Activated CD4-positive, alpha-beta T cell treated with anti-CD3 and anti-CD28 coated beads for 48 hours (primary cell): ENCODE results near the gene MRTFB.
"Not testable (repeated sequence)": the region's sequence is repeated elsewhere in the genome, so short reads cannot be mapped to it uniquely, and the experiment has no call there.

Source experiments
- DNase-seq: peaks from one replicate; pipeline ENCODE4 v3.0.0-alpha.2; 2020

MRTFB gene

DNA sequence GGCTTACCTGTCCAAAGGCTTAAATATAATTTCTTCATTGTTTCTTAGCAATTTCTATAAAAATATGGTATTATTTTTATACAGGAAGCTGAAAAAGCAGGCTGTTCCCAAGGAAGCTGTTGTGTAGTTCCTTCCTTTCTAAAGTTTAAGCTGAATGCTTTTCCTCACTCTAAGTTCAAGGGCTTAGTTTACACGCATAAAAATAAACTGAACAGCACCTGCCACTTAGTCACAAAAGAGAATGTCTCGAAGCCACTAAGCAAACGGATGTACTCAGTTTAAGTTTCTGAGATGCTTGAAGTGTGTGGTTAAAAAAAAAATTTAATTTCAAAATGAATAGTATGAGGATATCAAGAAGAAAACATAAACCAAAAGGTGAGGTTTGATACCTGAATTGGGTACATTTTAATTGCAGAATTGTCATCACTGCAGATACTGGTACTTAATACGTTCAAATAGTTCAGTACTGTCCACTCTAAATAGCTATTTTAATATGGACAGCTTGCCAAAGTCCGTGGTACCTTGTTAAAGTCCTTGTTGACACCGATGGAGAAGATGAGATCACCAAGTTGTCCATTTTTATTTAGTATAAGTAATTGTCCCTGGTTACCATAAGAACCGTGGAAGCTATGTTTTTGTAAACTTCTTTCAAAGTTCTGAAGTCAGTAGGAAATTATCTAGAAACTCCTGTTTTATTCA, 38.1 kb downstream of the MRTFB start:
- no peak for DNase-seq

GRCh38 chr16:14109782-14110727, 38.9 kb downstream of the MRTFB start:
- no peak for DNase-seq

DNA sequence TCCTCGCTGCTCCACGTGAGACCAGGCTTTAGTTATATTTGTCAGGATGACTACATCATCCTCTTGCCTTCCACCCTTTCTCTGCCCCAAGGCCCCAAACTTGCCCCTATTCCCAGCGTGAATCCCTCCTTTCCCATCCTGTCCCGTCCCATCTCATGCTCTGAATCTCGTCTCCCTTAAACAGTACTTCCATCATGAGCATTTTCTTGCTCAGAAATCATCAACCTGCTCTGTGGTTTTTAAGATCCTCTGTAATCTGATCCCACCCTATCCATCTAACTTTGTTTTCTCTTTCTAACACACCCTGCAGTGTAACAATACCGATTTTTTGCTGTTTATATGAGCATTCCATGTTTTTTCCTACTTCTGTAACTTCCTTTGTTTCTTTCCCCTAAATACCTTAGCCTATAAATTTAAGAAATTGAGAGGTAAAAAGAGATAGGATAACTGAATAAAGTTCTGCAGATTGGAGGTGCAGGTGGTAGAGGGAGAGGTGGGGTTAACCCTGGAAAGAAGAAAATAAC, 39.7 kb downstream of the MRTFB start:
- no peak for DNase-seq

DNA sequence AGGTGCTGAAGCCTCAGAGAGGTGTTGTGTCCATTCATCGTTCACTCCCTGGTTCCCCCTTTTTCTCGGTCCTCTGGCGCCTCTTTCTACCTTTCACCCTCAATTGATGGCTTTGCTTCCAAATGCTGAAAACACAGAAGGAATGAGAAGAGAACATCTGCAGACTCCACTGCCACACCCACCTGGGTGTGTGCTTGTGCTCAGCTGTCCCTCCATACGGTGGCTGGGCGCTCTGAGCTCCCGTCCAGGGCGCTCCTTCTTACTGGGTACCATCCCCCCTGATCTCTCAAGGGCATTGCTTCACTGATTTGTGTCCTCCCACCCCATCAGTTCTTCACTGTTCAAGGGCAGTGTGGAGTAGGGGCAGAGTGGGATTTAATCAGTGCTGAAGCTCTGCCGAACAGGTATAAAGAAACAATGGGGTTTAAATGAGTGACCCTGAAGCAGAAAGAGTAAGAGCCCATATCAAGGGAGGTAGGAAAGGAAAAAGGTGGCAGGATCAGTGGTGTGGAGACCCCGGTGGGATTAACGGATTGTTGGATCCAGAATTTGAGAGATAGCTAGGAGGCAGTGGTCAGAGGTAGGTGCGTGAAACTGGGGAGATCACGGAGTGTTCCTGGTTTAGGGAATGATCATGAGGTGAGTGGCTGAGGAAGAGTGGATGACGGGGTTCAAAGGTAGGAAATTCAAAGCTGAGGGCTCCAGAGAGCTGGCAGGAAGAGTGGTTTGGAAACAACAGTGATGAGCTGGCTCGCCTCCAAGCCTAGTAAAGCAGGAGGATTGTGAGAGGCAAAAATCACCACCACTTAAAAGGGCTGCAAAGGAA, 40.8 kb downstream of the MRTFB start:
- DNase-seq = no peak

- no peak for DNase-seq
Observed at GRCh38 chr16:14112539-14112856, 41.4 kb downstream of the MRTFB start.

GRCh38 chr16:14113344-14113743, 42.2 kb downstream of the MRTFB start:
- no peak for DNase-seq

- no peak for DNase-seq
Observed at GRCh38 chr16:14117051-14117450, 45.9 kb downstream of the MRTFB start.

DNA sequence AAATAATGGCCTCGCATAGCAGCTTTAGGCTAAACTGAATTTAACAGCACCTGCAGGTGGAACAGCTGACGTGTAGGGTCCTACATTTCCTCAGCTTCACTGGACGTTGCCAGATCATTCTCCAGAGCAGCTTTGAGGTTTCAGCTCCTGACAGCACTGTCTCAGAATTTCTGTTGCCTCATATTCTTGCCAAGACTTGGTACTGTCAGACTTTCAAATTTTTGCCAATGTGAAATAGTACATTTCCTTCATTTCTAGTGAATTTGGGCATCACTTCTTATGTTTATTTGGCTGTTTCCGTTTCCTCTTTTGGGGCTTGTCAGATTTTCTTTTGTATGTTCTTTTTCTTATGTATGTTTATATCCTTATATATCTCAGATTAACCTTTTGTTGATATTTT, 48.7 kb downstream of the MRTFB start:
- DNase-seq = no peak

DNA sequence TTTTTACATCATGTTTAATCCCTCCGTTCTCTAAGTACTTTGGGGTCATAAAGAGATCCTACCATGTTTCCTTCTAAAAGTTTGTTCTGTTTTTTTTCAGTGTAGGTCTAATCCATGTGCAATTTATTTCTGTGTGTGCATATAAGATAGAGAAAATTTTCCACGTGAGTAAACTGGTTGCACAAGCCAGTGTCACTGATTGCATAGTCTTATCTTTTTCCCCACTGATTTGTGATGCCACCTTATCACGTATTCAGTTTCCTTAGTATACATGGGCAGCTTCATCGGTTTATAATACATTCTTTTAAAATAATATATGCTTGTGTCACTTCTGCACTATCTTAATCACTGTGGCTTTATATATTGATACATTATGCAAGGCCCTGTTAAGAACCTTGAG, 49.2 kb downstream of the MRTFB start:
- no peak for DNase-seq

DNA sequence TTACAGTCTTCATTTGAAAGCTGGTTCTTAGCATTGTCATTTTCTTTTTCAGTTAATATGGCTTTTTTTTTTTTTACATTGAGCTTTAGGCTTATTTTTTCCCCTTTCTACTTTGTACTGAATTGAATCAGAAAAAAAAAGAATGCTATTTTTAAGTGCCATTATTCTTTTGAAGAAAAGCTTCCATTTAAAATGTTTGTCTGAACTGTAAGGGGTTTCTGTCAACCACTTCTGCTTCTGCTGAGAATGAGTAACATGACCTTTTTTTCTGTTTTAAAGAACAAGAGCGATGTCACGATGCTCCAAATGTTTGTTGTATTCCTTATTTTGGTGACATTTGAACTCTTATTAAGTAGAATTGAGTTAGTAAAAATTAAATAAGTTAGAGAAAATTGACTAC, 50.0 kb downstream of the MRTFB start:
- no peak for DNase-seq

- DNase-seq = no peak
Observed at GRCh38 chr16:14121872-14122271, 50.8 kb downstream of the MRTFB start.

- DNase-seq = not testable (repeated sequence)
Observed at GRCh38 chr16:14122430-14122829, 51.3 kb downstream of the MRTFB start.

DNA sequence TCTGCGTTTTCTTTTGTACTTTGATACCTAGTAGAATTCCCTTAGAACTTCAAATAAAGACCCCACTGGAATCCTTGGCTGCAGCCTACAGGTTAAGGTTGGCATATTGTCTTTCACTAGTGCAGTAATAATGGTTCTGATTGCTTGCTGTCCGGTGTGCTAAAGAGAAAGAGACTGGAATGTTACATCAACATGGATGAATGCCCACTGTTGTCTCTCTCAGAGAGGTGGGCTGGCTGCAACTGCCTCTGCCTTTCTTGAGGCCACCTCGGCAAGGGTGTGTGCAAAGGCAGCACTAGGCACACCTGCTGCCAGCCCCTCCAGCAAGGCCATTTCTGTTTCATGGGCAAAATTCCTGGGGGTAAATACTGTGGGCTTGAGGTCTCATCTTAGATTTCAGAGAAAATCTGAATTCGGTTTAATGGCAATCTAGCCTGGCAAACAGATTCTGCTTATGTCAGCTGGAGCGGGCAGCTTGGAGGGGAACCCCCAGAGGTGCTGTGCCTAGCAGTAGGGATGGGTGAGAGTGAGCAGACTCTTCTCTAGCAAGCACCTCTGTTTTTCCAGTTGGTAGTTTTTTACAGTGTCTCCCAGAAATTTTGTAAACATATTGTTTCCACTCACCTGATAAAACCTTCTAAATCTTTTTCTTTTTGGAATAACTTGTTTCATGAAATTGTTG, 54.0 kb downstream of the MRTFB start:
- DNase-seq = no peak

DNA sequence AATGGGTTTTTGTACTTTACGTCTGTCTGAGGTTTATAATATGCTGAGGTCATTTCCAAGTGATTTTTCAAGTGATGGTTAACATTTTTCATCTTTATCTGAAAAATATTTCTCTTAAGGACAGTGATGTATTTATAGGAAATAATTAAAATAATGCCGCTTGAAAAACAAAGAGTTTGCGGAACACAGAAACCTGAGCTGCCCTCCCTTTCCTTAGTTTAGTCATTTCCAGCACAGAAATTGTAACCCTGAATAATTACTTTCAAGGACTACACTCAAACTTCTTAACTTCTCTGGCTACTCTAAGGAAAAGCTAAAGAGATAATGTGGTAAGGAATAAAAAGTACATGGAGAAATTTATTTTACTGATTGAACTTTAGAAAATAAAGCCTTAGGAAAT, 54.6 kb downstream of the MRTFB start:
- DNase-seq = no peak

DNA sequence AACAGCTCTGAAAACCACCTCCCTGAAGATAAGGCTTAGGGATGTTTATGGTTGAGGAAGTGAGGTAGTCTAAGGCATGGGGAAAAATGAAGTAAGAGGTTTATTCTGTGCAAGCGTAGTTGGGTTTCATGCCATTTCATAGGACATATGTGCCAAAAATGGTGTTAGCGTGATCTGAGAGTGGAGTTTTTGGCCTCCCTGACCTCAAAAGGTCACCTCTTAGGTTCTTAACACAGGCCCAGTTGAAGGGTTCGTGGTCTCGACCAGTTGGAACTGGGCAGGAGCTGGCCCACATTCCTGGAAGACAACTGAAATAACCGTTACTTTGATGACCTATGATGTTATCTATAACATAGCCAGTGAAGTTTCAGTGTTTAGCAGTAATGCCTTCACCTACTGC, 57.0 kb downstream of the MRTFB start:
- DNase-seq = no peak

- no peak for DNase-seq
Observed at GRCh38 chr16:14129502-14129901, 58.4 kb downstream of the MRTFB start.

- no peak for DNase-seq
Observed at GRCh38 chr16:14131774-14132695, 60.9 kb downstream of the MRTFB start.

- no peak for DNase-seq
Observed at GRCh38 chr16:14132696-14133048, 61.6 kb downstream of the MRTFB start.

GRCh38 chr16:14133907-14134306, 62.8 kb downstream of the MRTFB start:
- DNase-seq = no peak

DNA sequence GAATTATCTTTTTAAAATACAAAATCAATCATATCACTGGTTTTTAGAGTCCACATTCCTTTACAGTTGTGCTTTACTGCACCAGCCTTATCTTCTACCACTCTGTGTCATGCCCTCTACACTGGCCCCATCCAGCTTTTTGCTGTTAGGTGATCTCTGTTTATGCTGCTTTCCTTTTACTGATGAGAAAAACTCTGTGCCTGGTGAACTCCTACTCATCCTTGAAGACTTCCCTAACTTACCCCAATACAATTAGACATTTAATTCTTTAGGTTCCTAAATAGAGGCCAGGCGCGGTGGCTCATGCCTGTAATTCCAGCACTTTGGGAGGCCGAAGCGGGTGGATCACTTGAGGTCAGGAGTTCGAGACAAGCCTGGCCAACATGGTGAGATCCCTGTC, 64.6 kb downstream of the MRTFB start:
- DNase-seq = no peak

DNA sequence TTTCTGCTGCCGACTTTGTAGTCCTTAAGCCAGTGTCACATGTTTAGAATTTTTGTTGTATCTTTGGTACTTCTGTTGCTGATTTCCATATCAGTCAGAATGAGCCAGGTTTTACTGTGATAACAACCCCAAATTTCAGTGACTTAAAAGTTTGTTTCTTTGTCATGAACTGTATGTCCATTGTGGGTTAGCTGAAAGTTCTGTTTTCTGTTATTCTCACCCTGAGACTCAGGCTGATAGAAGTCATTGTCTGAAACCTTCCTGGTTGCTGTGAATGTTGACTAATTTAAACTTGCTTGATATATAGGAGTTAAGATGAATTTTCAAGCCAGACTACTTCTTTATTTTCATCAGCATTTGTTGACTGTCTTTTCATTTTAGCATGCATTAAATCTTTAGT, 68.8 kb downstream of the MRTFB start:
- DNase-seq = no peak

- DNase-seq = no peak
Observed at GRCh38 chr16:14140923-14141322, 69.8 kb downstream of the MRTFB start.
